GM19395 (cell line): Measurements from ENCODE around the gene GDF2.

Source experiments
- ATAC-seq: cut with Tn5 transposase; IDR thresholded peaks from one replicate; pipeline ENCODE4 v1.9.1; 2021; ENCODE audit warnings: mild to moderate bottlenecking, moderate library complexity; ENCODE audit not compliant: unreplicated experiment

GDF2 gene

GRCh38 chr10:47290338-47290737 is 31.9 kb upstream of the GDF2 start:
- no peak for ATAC-seq

- ATAC-seq: no peak
These were observed 30.6 kb upstream of the GDF2 start for GRCh38 chr10:47291682-47292081.

- no peak for ATAC-seq
These were observed 28.2 kb upstream of the GDF2 start for GRCh38 chr10:47294057-47294456.

GRCh38 chr10:47294501-47294900 is 27.8 kb upstream of the GDF2 start:
- ATAC-seq: no peak

- no peak for ATAC-seq
These were observed 26.8 kb upstream of the GDF2 start for GRCh38 chr10:47295411-47295810.

- ATAC-seq: no peak
These were observed 25.9 kb upstream of the GDF2 start for GRCh38 chr10:47296156-47296894.

- no peak for ATAC-seq
These were observed 25.3 kb upstream of the GDF2 start for GRCh38 chr10:47296941-47297340.

- no peak for ATAC-seq
These were observed 24.3 kb upstream of the GDF2 start for GRCh38 chr10:47297866-47298540.

- no peak for ATAC-seq
These were observed 23.5 kb upstream of the GDF2 start for GRCh38 chr10:47298715-47299114.

- ATAC-seq: no peak
These were observed 22.4 kb upstream of the GDF2 start, which contains the start of gene GDF10 for GRCh38 chr10:47299611-47300428. TSS of gene GDF10 (plus strand) at chr10:47300197. CDS start at chr10:47300652, 455 bp downstream.

GRCh38 chr10:47300429-47300931 is 21.8 kb upstream of the GDF2 start:
- no peak for ATAC-seq

- no peak for ATAC-seq
These were observed 20.4 kb upstream of the GDF2 start for GRCh38 chr10:47301833-47302232.

GRCh38 chr10:47303105-47303504 is 19.1 kb upstream of the GDF2 start:
- ATAC-seq: no peak

GRCh38 chr10:47303866-47304265 is 18.4 kb upstream of the GDF2 start:
- ATAC-seq: no peak

- no peak for ATAC-seq
These were observed 16.7 kb upstream of the GDF2 start for GRCh38 chr10:47305566-47305965.

- ATAC-seq: no peak
These were observed 15.7 kb upstream of the GDF2 start for GRCh38 chr10:47306387-47307210.

GRCh38 chr10:47307381-47307780 is 14.9 kb upstream of the GDF2 start:
- no peak for ATAC-seq

GRCh38 chr10:47308775-47309174 is 13.5 kb upstream of the GDF2 start:
- no peak for ATAC-seq

GRCh38 chr10:47309408-47310089 is 12.7 kb upstream of the GDF2 start:
- no peak for ATAC-seq

GRCh38 chr10:47310090-47310505 is 12.2 kb upstream of the GDF2 start:
- ATAC-seq: no peak
